ENCODE results near the gene SIGLEC7. TPM values are rescaled to one million over a fixed set of nuclear protein-coding genes. Genes with fewer than 3 reads are reported as not detected.

SIGLEC7 gene
- total and polyA plus RNA-seq, 10 of the 15 experiments (the other 5 are each of a cell fraction or from before 2014, with no cell fraction given), result 0.15 TPM; not detected in 9

DNA sequence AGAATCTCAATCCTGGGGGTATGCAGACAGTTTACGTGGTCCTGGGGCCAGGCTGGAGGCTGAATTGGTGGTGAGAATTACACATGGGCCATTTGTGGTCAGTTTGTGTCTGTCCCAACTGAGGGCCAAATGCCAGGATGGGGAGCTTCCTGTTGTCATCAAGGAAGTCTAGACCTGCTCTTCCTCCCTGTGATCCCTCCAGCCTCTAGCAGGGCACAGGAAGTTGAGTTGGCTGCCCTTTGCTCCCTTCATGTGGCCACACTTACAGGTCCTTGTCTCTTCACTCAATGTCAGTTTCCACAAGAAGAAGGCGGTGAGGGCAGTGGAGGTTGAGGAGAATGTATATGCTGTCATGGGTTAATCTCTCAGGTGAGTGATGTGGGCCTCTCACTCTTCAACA is 30.1 kb downstream of the SIGLEC7 start:
- 0% methylated on average over 2 of the region's 2 CpGs for WGBS (ENCODE audit: insufficient coverage, insufficient replicate concordance, low lambda C conversion rate, missing lambda C conversion rate)
- SMC1A ChIA-PET (ENCODE audit: uncharacterized antibody, unreplicated experiment), result no interaction called here
- Histone ChIP-seq H3K4me2 (ENCODE audit: control insufficient read depth, insufficient read depth) (no peak overlapping the region), H3K9ac (ENCODE audit: control insufficient read depth, insufficient read depth, low read length) (no peak overlapping the region), H2AFZ (ENCODE audit: control insufficient read depth, low read depth, low read length) (no peak overlapping the region), H3K9me3 (replicated peaks; ENCODE audit: control insufficient read depth, insufficient read depth, low read length) (no peaks in the 10 kb centered on the region), H4K20me1 (ENCODE audit: control insufficient read depth, insufficient read depth) (no peaks in the 10 kb centered on the region), H3K4me1 (ENCODE audit: control insufficient read depth, insufficient read depth, low read length) (peaks cover 3% of the 10 kb centered on the region), H3K27ac (ENCODE audit: control insufficient read depth, insufficient read depth) (no peak overlapping the region), H3K36me3 (ENCODE audit: control insufficient read depth in 2 of 2, insufficient read depth in 2 of 2, low read length in 1 of 2) (no peaks in the 10 kb centered on the region), H3K79me2 (ENCODE audit: control insufficient read depth, insufficient read depth, low read length) (no peaks in the 10 kb centered on the region), H3K27me3 (replicated peaks in 1 of 2; ENCODE audit: control insufficient read depth in 2 of 2, insufficient read depth in 2 of 2, low read length in 1 of 2) (peaks cover 0 to 2% of the 10 kb centered on the region in 2 experiments; a peak in 1 of 4 replicates), H3K4me3 (no peak overlapping the region)
- CTCF ChIA-PET, result no interaction called here
- FAIRE-seq (no peak), DNase-seq (ENCODE audit: low read depth, low spot score) (no peak), ATAC-seq (no peak)
- intact Hi-C loops (cut with micrococcal nuclease; ENCODE audit: unreplicated experiment), result no loop called here
- no TSS peak for BruUV-seq (replicated peaks)
- in situ Hi-C loops (cut with MboI), result no loop called here
- RAD21 ChIA-PET (ENCODE audit: unreplicated experiment), result no interaction called here
- POLR2A ChIA-PET, result no interaction called here
- TF ChIP-seq YBX1 (IDR thresholded peaks at IDR 0.05), result no peak
- TF ChIP-seq CREB1 (IDR thresholded peaks at IDR 0.05; ENCODE audit: low read depth), result no peak
- no peak for TF ChIP-seq TCF7 (IDR thresholded peaks at IDR 0.05; ENCODE audit: borderline replicate concordance)
- no peak for TF ChIP-seq SIX5 (IDR thresholded peaks at IDR 0.05; ENCODE audit: low read depth, low read length, severe bottlenecking)
- no peak for TF ChIP-seq SUPT20H (IDR thresholded peaks at IDR 0.05; ENCODE audit: borderline replicate concordance, control insufficient read depth, low read depth, low read length)
- no peak for TF ChIP-seq PML (IDR thresholded peaks at IDR 0.05; ENCODE audit: low read length)
- TF ChIP-seq, protein P1, sequence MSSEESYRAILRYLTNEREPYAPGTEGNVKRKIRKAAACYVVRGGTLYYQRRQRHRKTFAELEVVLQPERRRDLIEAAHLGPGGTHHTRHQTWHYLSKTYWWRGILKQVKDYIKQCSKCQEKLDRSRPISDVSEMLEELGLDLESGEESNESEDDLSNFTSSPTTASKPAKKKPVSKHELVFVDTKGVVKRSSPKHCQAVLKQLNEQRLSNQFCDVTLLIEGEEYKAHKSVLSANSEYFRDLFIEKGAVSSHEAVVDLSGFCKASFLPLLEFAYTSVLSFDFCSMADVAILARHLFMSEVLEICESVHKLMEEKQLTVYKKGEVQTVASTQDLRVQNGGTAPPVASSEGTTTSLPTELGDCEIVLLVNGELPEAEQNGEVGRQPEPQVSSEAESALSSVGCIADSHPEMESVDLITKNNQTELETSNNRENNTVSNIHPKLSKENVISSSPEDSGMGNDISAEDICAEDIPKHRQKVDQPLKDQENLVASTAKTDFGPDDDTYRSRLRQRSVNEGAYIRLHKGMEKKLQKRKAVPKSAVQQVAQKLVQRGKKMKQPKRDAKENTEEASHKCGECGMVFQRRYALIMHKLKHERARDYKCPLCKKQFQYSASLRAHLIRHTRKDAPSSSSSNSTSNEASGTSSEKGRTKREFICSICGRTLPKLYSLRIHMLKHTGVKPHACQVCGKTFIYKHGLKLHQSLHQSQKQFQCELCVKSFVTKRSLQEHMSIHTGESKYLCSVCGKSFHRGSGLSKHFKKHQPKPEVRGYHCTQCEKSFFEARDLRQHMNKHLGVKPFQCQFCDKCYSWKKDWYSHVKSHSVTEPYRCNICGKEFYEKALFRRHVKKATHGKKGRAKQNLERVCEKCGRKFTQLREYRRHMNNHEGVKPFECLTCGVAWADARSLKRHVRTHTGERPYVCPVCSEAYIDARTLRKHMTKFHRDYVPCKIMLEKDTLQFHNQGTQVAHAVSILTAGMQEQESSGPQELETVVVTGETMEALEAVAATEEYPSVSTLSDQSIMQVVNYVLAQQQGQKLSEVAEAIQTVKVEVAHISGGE (CRISPR knock-in tag; IDR thresholded peaks at IDR 0.05), result no peak
- TF ChIP-seq SUZ12 (IDR thresholded peaks at IDR 0.05; ENCODE audit: unreplicated experiment), result no peak
- no peak for TF ChIP-seq HDGF (IDR thresholded peaks at IDR 0.05)
- TF ChIP-seq SMARCA5 (IDR thresholded peaks at IDR 0.05), result no peak
- TF ChIP-seq, protein P2, sequence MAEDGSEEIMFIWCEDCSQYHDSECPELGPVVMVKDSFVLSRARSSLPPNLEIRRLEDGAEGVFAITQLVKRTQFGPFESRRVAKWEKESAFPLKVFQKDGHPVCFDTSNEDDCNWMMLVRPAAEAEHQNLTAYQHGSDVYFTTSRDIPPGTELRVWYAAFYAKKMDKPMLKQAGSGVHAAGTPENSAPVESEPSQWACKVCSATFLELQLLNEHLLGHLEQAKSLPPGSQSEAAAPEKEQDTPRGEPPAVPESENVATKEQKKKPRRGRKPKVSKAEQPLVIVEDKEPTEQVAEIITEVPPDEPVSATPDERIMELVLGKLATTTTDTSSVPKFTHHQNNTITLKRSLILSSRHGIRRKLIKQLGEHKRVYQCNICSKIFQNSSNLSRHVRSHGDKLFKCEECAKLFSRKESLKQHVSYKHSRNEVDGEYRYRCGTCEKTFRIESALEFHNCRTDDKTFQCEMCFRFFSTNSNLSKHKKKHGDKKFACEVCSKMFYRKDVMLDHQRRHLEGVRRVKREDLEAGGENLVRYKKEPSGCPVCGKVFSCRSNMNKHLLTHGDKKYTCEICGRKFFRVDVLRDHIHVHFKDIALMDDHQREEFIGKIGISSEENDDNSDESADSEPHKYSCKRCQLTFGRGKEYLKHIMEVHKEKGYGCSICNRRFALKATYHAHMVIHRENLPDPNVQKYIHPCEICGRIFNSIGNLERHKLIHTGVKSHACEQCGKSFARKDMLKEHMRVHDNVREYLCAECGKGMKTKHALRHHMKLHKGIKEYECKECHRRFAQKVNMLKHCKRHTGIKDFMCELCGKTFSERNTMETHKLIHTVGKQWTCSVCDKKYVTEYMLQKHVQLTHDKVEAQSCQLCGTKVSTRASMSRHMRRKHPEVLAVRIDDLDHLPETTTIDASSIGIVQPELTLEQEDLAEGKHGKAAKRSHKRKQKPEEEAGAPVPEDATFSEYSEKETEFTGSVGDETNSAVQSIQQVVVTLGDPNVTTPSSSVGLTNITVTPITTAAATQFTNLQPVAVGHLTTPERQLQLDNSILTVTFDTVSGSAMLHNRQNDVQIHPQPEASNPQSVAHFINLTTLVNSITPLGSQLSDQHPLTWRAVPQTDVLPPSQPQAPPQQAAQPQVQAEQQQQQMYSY (CRISPR knock-in tag; IDR thresholded peaks at IDR 0.05), result no peak
- TF ChIP-seq, protein P3, sequence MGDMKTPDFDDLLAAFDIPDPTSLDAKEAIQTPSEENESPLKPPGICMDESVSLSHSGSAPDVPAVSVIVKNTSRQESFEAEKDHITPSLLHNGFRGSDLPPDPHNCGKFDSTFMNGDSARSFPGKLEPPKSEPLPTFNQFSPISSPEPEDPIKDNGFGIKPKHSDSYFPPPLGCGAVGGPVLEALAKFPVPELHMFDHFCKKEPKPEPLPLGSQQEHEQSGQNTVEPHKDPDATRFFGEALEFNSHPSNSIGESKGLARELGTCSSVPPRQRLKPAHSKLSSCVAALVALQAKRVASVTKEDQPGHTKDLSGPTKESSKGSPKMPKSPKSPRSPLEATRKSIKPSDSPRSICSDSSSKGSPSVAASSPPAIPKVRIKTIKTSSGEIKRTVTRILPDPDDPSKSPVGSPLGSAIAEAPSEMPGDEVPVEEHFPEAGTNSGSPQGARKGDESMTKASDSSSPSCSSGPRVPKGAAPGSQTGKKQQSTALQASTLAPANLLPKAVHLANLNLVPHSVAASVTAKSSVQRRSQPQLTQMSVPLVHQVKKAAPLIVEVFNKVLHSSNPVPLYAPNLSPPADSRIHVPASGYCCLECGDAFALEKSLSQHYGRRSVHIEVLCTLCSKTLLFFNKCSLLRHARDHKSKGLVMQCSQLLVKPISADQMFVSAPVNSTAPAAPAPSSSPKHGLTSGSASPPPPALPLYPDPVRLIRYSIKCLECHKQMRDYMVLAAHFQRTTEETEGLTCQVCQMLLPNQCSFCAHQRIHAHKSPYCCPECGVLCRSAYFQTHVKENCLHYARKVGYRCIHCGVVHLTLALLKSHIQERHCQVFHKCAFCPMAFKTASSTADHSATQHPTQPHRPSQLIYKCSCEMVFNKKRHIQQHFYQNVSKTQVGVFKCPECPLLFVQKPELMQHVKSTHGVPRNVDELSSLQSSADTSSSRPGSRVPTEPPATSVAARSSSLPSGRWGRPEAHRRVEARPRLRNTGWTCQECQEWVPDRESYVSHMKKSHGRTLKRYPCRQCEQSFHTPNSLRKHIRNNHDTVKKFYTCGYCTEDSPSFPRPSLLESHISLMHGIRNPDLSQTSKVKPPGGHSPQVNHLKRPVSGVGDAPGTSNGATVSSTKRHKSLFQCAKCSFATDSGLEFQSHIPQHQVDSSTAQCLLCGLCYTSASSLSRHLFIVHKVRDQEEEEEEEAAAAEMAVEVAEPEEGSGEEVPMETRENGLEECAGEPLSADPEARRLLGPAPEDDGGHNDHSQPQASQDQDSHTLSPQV (IDR thresholded peaks at IDR 0.05), result no peak
- no peak for TF ChIP-seq FOXK2 (IDR thresholded peaks at IDR 0.05)

Data from GM12878 (cell line).